Measurements from ENCODE around the gene COL15A1.

The COL15A1 gene

GRCh38 chr9:98954244-98954610 is 10.5 kb downstream of the COL15A1 start:
- Histone ChIP-seq H3K9me2 (replicated peaks; ENCODE audit: insufficient read depth, low read length) (no peaks in the 10 kb centered on the region), H2AFZ (ENCODE audit: low read length) (no peak overlapping the region), H3K79me2 (ENCODE audit: low read length) (no peaks in the 10 kb centered on the region), H3K9ac (ENCODE audit: low read length) (no peak overlapping the region), H4K20me1 (ENCODE audit: insufficient read depth, low read length) (no peaks in the 10 kb centered on the region), H3K27ac (ENCODE audit: low read length) (no peak overlapping the region), H3K4me2 (ENCODE audit: low read depth, low read length) (no peak overlapping the region), H3F3A (ENCODE audit: insufficient read depth, low read length) (no peaks in the 10 kb centered on the region), H3K9me3 (replicated peaks; ENCODE audit: insufficient read depth, low read length) (no peaks in the 10 kb centered on the region), H3K27me3 (replicated peaks; ENCODE audit: insufficient read depth, low read length) (no peaks in the 10 kb centered on the region), H3K4me3 (ENCODE audit: low read length) (no peak overlapping the region), H3K4me1 (ENCODE audit: low read length) (no peaks in the 10 kb centered on the region), H3K36me3 (replicated peaks; ENCODE audit: insufficient read depth, low read length) (no peaks in the 10 kb centered on the region)
- TF ChIP-seq, protein P1, sequence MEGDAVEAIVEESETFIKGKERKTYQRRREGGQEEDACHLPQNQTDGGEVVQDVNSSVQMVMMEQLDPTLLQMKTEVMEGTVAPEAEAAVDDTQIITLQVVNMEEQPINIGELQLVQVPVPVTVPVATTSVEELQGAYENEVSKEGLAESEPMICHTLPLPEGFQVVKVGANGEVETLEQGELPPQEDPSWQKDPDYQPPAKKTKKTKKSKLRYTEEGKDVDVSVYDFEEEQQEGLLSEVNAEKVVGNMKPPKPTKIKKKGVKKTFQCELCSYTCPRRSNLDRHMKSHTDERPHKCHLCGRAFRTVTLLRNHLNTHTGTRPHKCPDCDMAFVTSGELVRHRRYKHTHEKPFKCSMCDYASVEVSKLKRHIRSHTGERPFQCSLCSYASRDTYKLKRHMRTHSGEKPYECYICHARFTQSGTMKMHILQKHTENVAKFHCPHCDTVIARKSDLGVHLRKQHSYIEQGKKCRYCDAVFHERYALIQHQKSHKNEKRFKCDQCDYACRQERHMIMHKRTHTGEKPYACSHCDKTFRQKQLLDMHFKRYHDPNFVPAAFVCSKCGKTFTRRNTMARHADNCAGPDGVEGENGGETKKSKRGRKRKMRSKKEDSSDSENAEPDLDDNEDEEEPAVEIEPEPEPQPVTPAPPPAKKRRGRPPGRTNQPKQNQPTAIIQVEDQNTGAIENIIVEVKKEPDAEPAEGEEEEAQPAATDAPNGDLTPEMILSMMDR (IDR thresholded peaks at IDR 0.05; ENCODE audit: low read length), result no peak
- TF ChIP-seq EZH2phosphoT487 (IDR thresholded peaks at IDR 0.05; ENCODE audit: low read length) (no peak), EZH2 (optimal IDR thresholded peaks at IDR 0.05; ENCODE audit: low read depth, low read length) (no peak)
- DNase-seq, result no peak

DNA sequence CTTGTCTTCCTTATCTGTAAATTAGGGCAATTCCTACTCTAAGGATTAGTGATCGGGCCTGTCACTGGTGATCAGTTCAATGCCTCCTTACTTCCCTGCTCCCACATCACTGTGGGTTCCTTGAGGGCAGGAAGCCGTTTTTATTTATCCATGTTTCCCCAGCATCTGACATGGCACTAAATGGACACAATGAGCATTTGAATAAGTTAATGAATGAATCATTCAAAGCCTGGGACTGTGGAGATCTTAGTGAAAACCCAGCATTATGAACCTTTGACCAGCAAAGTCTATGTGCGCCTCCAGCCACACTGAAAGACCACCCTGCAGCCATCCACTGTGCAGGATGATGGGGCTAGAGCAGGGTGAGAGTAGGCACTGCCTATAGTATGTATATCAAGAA is 11.6 kb downstream of the COL15A1 start:
- no peak overlapping the region for H3K9ac ChIP-seq (ENCODE audit: low read length)
- H2AFZ ChIP-seq (ENCODE audit: low read length), result no peak overlapping the region
- no peaks in the 10 kb centered on the region for H3K36me3 ChIP-seq (replicated peaks; ENCODE audit: insufficient read depth, low read length)
- H3K9me2 ChIP-seq (replicated peaks; ENCODE audit: insufficient read depth, low read length), result no peaks in the 10 kb centered on the region
- H3K79me2 ChIP-seq (ENCODE audit: low read length), result no peaks in the 10 kb centered on the region
- no peak overlapping the region for H3K4me3 ChIP-seq (ENCODE audit: low read length)
- H3K27me3 ChIP-seq (replicated peaks; ENCODE audit: insufficient read depth, low read length), result no peaks in the 10 kb centered on the region
- no peak for TF ChIP-seq EZH2phosphoT487 (IDR thresholded peaks at IDR 0.05; ENCODE audit: low read length)
- no peak overlapping the region for H3K4me2 ChIP-seq (ENCODE audit: low read depth, low read length)
- no peaks in the 10 kb centered on the region for H3F3A ChIP-seq (ENCODE audit: insufficient read depth, low read length)
- no peak overlapping the region for H3K27ac ChIP-seq (ENCODE audit: low read length)
- H4K20me1 ChIP-seq (ENCODE audit: insufficient read depth, low read length), result no peaks in the 10 kb centered on the region
- H3K4me1 ChIP-seq (ENCODE audit: low read length), result no peaks in the 10 kb centered on the region
- H3K9me3 ChIP-seq (replicated peaks; ENCODE audit: insufficient read depth, low read length), result no peaks in the 10 kb centered on the region
- no peak for DNase-seq

DNA sequence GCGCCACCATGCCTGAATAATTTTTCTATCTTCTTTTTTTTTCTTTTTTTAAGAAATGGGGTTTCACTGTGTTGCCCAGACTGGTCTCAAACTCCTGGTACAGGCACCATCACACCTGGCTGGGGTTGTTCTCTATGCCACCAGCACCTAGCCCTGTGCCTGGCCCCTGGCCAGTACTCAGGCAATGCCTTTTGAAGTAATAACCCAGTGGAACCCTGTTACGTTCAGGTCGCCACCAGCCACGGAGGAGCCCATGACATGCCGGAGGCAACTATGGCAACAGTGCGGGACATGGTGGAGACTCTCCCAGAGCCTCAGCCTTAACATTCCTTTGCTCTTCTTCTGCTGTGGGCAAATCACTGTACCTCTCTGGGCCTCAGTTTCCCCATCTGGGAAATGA is 14.1 kb downstream of the COL15A1 start:
- H3K27ac ChIP-seq (ENCODE audit: low read length), result no peak overlapping the region
- no peak overlapping the region for H3K9ac ChIP-seq (ENCODE audit: low read length)
- no peaks in the 10 kb centered on the region for H4K20me1 ChIP-seq (ENCODE audit: insufficient read depth, low read length)
- no peaks in the 10 kb centered on the region for H3K79me2 ChIP-seq (ENCODE audit: low read length)
- no peaks in the 10 kb centered on the region for H3K27me3 ChIP-seq (replicated peaks; ENCODE audit: insufficient read depth, low read length)
- H3K4me1 ChIP-seq (ENCODE audit: low read length), result no peaks in the 10 kb centered on the region
- no peak overlapping the region for H2AFZ ChIP-seq (ENCODE audit: low read length)
- no peaks in the 10 kb centered on the region for H3F3A ChIP-seq (ENCODE audit: insufficient read depth, low read length)
- H3K9me2 ChIP-seq (replicated peaks; ENCODE audit: insufficient read depth, low read length), result no peaks in the 10 kb centered on the region
- no peak overlapping the region for H3K4me2 ChIP-seq (ENCODE audit: low read depth, low read length)
- no peaks in the 10 kb centered on the region for H3K9me3 ChIP-seq (replicated peaks; ENCODE audit: insufficient read depth, low read length)
- no peaks in the 10 kb centered on the region for H3K36me3 ChIP-seq (replicated peaks; ENCODE audit: insufficient read depth, low read length)
- no peak for DNase-seq
- no peak for TF ChIP-seq EZH2phosphoT487 (IDR thresholded peaks at IDR 0.05; ENCODE audit: low read length)
- TF ChIP-seq, protein P1 (IDR thresholded peaks at IDR 0.05; ENCODE audit: low read length), result no peak
- TF ChIP-seq EZH2 (optimal IDR thresholded peaks at IDR 0.05; ENCODE audit: low read depth, low read length), result no peak
- no peak overlapping the region for H3K4me3 ChIP-seq (ENCODE audit: low read length)

GRCh38 chr9:98958271-98958984 is 14.7 kb downstream of the COL15A1 start:
- Histone ChIP-seq H4K20me1 (ENCODE audit: insufficient read depth, low read length) (no peaks in the 10 kb centered on the region), H3K4me1 (ENCODE audit: low read length) (no peaks in the 10 kb centered on the region), H3K27ac (ENCODE audit: low read length) (no peak overlapping the region), H3K27me3 (replicated peaks; ENCODE audit: insufficient read depth, low read length) (no peaks in the 10 kb centered on the region), H3K4me2 (ENCODE audit: low read depth, low read length) (no peak overlapping the region), H3K9me2 (replicated peaks; ENCODE audit: insufficient read depth, low read length) (no peaks in the 10 kb centered on the region), H3K4me3 (ENCODE audit: low read length) (no peak overlapping the region), H3K36me3 (replicated peaks; ENCODE audit: insufficient read depth, low read length) (no peaks in the 10 kb centered on the region), H2AFZ (ENCODE audit: low read length) (no peak overlapping the region), H3K9ac (ENCODE audit: low read length) (no peak overlapping the region), H3K9me3 (replicated peaks; ENCODE audit: insufficient read depth, low read length) (no peaks in the 10 kb centered on the region), H3F3A (ENCODE audit: insufficient read depth, low read length) (no peaks in the 10 kb centered on the region), H3K79me2 (ENCODE audit: low read length) (no peaks in the 10 kb centered on the region)
- no peak for DNase-seq
- TF ChIP-seq EZH2 (optimal IDR thresholded peaks at IDR 0.05; ENCODE audit: low read depth, low read length) (no peak), EZH2phosphoT487 (IDR thresholded peaks at IDR 0.05; ENCODE audit: low read length) (no peak)
- TF ChIP-seq, protein P1 (IDR thresholded peaks at IDR 0.05; ENCODE audit: low read length), result no peak
